Esophagus muscularis mucosa (tissue), 4 donors: Measurements from ENCODE around the gene CLIP1.

Experiments used
- CTCF ChIP-seq, 3 experiments: fragments of 200-600 bp in 2 of 3; fragments of 450-650 bp in 1 of 3; sonication (generic) in 2 of 3; IDR thresholded peaks; one replicate each; pipeline ENCODE4 v1.5.1; 2017 to 2019; ENCODE audit warnings: antibody characterized with exemption in 3 of 3, mild to moderate bottlenecking in 2 of 3, moderate library complexity in 1 of 3
- EP300 ChIP-seq: sonication (generic); formaldehyde crosslinking; IDR thresholded peaks from one replicate; pipeline ENCODE4 v1.6.1; 2017; ENCODE audit warnings: antibody characterized with exemption
- POLR2A ChIP-seq: fragments of 450-650 bp; IDR thresholded peaks from one replicate; pipeline ENCODE4 v1.6.1; 2017; ENCODE audit warnings: antibody characterized with exemption, moderate library complexity, mild to moderate bottlenecking, low read depth
- POLR2AphosphoS5 ChIP-seq, 2 donors: sonication (generic); formaldehyde crosslinking; IDR thresholded peaks; one replicate each; pipeline ENCODE4 v1.6.1; 2017; ENCODE audit warnings: antibody characterized with exemption in 2 of 2

DNA sequence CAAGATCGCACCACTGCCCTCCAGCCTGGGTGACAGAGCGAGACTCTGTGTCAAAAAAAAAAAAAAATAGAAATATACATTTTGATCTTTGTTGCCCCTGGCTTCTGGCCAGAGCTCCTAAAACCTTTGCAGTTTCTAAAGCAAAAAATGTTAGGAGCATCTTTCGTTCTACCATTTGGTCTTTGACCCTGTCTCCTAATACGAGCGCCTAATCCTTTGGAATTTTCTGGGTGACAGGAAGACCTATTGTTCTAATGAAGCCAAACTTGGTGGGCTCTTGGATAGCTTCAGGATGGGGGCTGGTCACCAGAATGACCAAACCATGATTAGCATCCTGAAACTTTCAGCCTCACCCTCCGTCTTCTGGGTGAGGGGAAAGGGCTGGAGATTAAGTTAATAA, 32.3 kb upstream of the CLIP1 start:
- no peak for TF ChIP-seq POLR2A
- TF ChIP-seq CTCF (IDR thresholded peaks at IDR 0.05), result no peak
- no peak for TF ChIP-seq POLR2AphosphoS5 (IDR thresholded peaks at IDR 0.05)
- no peak for TF ChIP-seq EP300
